ENCODE measurements around the gene PLCH2. TPM values are rescaled to one million over a fixed set of nuclear protein-coding genes. Genes with fewer than 3 reads are reported as not detected.

PLCH2 gene
- total and polyA plus RNA-seq, 2 donors (not counting 1 experiment from before 2014, with no cell fraction given): 20.0 to 34.9 TPM

DNA sequence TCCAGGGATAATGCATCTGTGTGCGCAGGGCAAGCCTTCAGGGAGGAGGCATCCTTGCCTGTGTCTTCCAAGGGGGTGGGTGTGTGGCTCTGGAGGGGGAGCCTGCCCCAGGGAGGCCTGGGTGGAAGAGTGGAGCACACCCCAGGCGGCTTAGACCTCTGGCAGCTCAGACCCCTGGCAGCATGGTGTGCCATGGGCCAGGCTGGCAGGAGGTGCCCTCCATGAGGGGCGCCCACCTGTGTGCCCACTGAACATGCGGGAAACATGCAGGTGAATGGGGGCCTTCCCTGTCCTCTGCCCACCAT is 51.4 kb downstream of the PLCH2 start:
- H2AFZ ChIP-seq (ENCODE audit: insufficient read depth, low read depth, low read length, poor library complexity, severe bottlenecking): peak overlapping the region; percentile 76
- WGBS (ENCODE audit: insufficient coverage): 99% methylated on average over 4 of the region's 4 CpGs
- peaks cover 41% of the 10 kb centered on the region for H3K79me2 ChIP-seq (ENCODE audit: control insufficient read depth, insufficient read depth, low read length)
- H3K4me2 ChIP-seq (replicated peaks; ENCODE audit: low read depth, low read length, poor library complexity, severe bottlenecking): peak overlapping the region; percentile 85
- H3K27ac ChIP-seq (ENCODE audit: low read length in 2 of 2): no peak overlapping the region
- peaks cover 43% of the 10 kb centered on the region for H3K4me1 Mint-ChIP-seq
- no peak for ATAC-seq (ENCODE audit: low read depth)
- peaks cover 53% of the 10 kb centered on the region for H4K20me1 ChIP-seq (ENCODE audit: control insufficient read depth, insufficient read depth, low read length, poor library complexity, severe bottlenecking)
- H3K9me3 ChIP-seq (ENCODE audit: control extremely low read depth in 1 of 3, control insufficient read depth in 2 of 3, insufficient read depth in 1 of 3, low read length in 2 of 3): peaks cover 0 to 11% (median 0%) of the 10 kb centered on the region in 3 donors
- H3K27me3 Mint-ChIP-seq: no peaks in the 10 kb centered on the region
- TF ChIP-seq EZH2 (IDR thresholded peaks at IDR 0.05; ENCODE audit: borderline replicate concordance, insufficient read depth, low read depth, low read length, poor library complexity, severe bottlenecking): no peak
- TF ChIP-seq, protein P1, sequence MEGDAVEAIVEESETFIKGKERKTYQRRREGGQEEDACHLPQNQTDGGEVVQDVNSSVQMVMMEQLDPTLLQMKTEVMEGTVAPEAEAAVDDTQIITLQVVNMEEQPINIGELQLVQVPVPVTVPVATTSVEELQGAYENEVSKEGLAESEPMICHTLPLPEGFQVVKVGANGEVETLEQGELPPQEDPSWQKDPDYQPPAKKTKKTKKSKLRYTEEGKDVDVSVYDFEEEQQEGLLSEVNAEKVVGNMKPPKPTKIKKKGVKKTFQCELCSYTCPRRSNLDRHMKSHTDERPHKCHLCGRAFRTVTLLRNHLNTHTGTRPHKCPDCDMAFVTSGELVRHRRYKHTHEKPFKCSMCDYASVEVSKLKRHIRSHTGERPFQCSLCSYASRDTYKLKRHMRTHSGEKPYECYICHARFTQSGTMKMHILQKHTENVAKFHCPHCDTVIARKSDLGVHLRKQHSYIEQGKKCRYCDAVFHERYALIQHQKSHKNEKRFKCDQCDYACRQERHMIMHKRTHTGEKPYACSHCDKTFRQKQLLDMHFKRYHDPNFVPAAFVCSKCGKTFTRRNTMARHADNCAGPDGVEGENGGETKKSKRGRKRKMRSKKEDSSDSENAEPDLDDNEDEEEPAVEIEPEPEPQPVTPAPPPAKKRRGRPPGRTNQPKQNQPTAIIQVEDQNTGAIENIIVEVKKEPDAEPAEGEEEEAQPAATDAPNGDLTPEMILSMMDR (IDR thresholded peaks at IDR 0.05): no peak
- CTCF ChIA-PET: interaction anchor here (1.7 to 2.9 kb wide), 2 partner anchors 20 to 113 kb away, joined by 5 to 16 read pairs; no protein-coding TSS in a partner anchor
- intact Hi-C loops (cut with micrococcal nuclease): loop anchor here (5.0 kb wide), 1 partner anchor 610 kb away; the partner anchor contains the start of genes CALML6 and TMEM52
- no peak overlapping the region for H3K27ac Mint-ChIP-seq
- H3K9me3 Mint-ChIP-seq (ENCODE audit: insufficient read depth): no peaks in the 10 kb centered on the region
- POLR2A ChIA-PET: interaction anchor here (2.3 to 2.5 kb wide), 3 partner anchors 18 to 58 kb away, joined by 21 to 28 read pairs (median 22); partner anchors contain the start of gene PRXL2B
- peaks cover 0 to 37% (median 19%) of the 10 kb centered on the region in 4 experiments for H3K27me3 ChIP-seq (replicated peaks in 1 of 4; ENCODE audit: control extremely low read depth in 1 of 4, control insufficient read depth in 3 of 4, insufficient read depth in 4 of 4, low read length in 3 of 4)
- H3K36me3 ChIP-seq (replicated peaks in 1 of 2; ENCODE audit: control extremely low read depth in 1 of 2, control insufficient read depth in 1 of 2, extremely low read depth in 1 of 2, insufficient read depth in 2 of 2, low read length in 1 of 2): peaks cover 0 to 4% of the 10 kb centered on the region in 2 experiments
- peaks cover 46 to 55% of the 10 kb centered on the region in 2 donors for H3K4me1 ChIP-seq (ENCODE audit: control insufficient read depth in 2 of 2, insufficient read depth in 2 of 2, low read length in 2 of 2)
- H3K9ac ChIP-seq (ENCODE audit: low read length): no peak overlapping the region
- H3K4me3 Mint-ChIP-seq: peak overlapping the region; percentile 96
- DNase-seq: peak; percentile 30
- no peak overlapping the region for H3K4me3 ChIP-seq (ENCODE audit: control extremely low read depth in 1 of 5, extremely low read depth in 1 of 5, insufficient read depth in 1 of 5, low read depth in 2 of 5, low read length in 4 of 5)

DNA sequence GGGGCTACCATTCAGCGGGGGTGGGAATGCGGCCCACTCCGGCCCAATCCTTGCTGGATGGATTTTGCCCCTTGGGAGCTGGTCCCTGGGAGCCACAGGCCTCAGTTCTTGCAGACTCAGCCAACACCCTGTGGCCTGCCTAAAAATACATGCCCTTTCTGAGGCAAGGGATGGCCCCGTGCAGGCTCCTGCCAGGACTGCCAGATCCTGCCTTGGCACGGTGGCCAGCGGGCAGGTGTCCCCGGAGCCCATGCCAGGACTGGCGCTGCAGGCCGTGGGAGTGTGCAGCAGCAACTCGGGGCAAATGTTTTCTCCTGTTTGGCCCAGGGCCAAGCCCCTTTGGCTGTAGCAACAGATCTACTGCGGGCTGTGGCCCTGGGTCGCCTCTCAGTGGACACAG is 51.9 kb downstream of the PLCH2 start:
- H3K4me2 ChIP-seq (replicated peaks; ENCODE audit: low read depth, low read length, poor library complexity, severe bottlenecking): peak overlapping the region; percentile 96
- H3K4me3 Mint-ChIP-seq: peak overlapping the region; percentile 96
- peaks cover 40% of the 10 kb centered on the region for H3K4me1 Mint-ChIP-seq
- peaks cover 47% of the 10 kb centered on the region for H4K20me1 ChIP-seq (ENCODE audit: control insufficient read depth, insufficient read depth, low read length, poor library complexity, severe bottlenecking)
- TF ChIP-seq EZH2 (IDR thresholded peaks at IDR 0.05; ENCODE audit: borderline replicate concordance, insufficient read depth, low read depth, low read length, poor library complexity, severe bottlenecking): no peak
- TF ChIP-seq, protein P1 (IDR thresholded peaks at IDR 0.05): no peak
- no peaks in the 10 kb centered on the region for H3K9me3 Mint-ChIP-seq (ENCODE audit: insufficient read depth)
- intact Hi-C loops (cut with micrococcal nuclease): loop anchor here (5.0 kb wide), 1 partner anchor 611 kb away; the partner anchor contains the start of genes CALML6 and TMEM52
- no peak overlapping the region for H3K27ac Mint-ChIP-seq
- H2AFZ ChIP-seq (ENCODE audit: insufficient read depth, low read depth, low read length, poor library complexity, severe bottlenecking): no peak overlapping the region
- peaks cover 0 to 11% (median 0%) of the 10 kb centered on the region in 3 donors for H3K9me3 ChIP-seq (ENCODE audit: control extremely low read depth in 1 of 3, control insufficient read depth in 2 of 3, insufficient read depth in 1 of 3, low read length in 2 of 3)
- H3K9ac ChIP-seq (ENCODE audit: low read length): no peak overlapping the region
- ChIA-PET CTCF (interaction anchor here (2.9 kb wide), 1 partner anchor 20 kb away, joined by 16 read pairs; no protein-coding TSS in a partner anchor), POLR2A (interaction anchor here (1.6 to 1.9 kb wide), 2 partner anchors 21 to 58 kb away, joined by 5 to 16 read pairs; partner anchors contain the start of gene PRXL2B)
- 93% methylated on average over 12 of the region's 12 CpGs for WGBS (ENCODE audit: insufficient coverage)
- H3K4me1 ChIP-seq (ENCODE audit: control insufficient read depth in 2 of 2, insufficient read depth in 2 of 2, low read length in 2 of 2): peaks cover 46 to 55% of the 10 kb centered on the region in 2 donors
- ATAC-seq (ENCODE audit: low read depth) (no peak), DNase-seq (peak; percentile 38)
- no peaks in the 10 kb centered on the region for H3K36me3 ChIP-seq (replicated peaks in 1 of 2; ENCODE audit: control extremely low read depth in 1 of 2, control insufficient read depth in 1 of 2, extremely low read depth in 1 of 2, insufficient read depth in 2 of 2, low read length in 1 of 2)
- H3K79me2 ChIP-seq (ENCODE audit: control insufficient read depth, insufficient read depth, low read length): peaks cover 36% of the 10 kb centered on the region
- no peak overlapping the region for H3K27ac ChIP-seq (ENCODE audit: low read length in 2 of 2)
- H3K4me3 ChIP-seq (ENCODE audit: control extremely low read depth in 1 of 5, extremely low read depth in 1 of 5, insufficient read depth in 1 of 5, low read depth in 2 of 5, low read length in 4 of 5): no peak overlapping the region
- H3K27me3 Mint-ChIP-seq: peaks cover 2% of the 10 kb centered on the region
- H3K27me3 ChIP-seq (replicated peaks in 1 of 4; ENCODE audit: control extremely low read depth in 1 of 4, control insufficient read depth in 3 of 4, insufficient read depth in 4 of 4, low read length in 3 of 4): peaks cover 0 to 42% (median 20%) of the 10 kb centered on the region in 4 experiments

All from B cell (primary cell).